Pancreas (tissue), 10 donors: Measurements from ENCODE around the gene HHIPL1. TPM values are rescaled to one million over a fixed set of nuclear protein-coding genes. Genes with fewer than 3 reads are reported as not detected.

Experiments
- ATAC-seq, 4 donors: fragments of 200-7000 bp; cut with Tn5 transposase; one replicate each; pipeline versions ENCODE4 v1.8.0 to v1.9.1; 2020; ENCODE audit warnings: mild to moderate bottlenecking in 4 of 4, moderate library complexity in 4 of 4
- DNase-seq, 6 donors: peaks; one replicate each; pipeline ENCODE4 v3.0.0-alpha.2; 2020
- FAIRE-seq: peaks from 2 replicates; lab custom pipeline; 2012; peaks lifted over from hg19 to GRCh38; lab: Jason Lieb, UNC
- H3K27ac ChIP-seq, 4 donors: fragments of 200-600 bp; sonication (generic); 1 replicate in 3 of 4; 2 replicates in 1 of 4; pipeline versions ENCODE4 v1.5.0 to v1.8.0; 2020
- H3K27me3 ChIP-seq, 4 donors: fragments of 200-600 bp; one replicate each; pipeline ENCODE4 v1.8.0; 2021
- H3K36me3 ChIP-seq, 3 donors: fragments of 200-600 bp; sonication (generic) in 1 of 3; one replicate each; pipeline versions ENCODE4 v1.5.0 to v1.8.0; 2020 to 2021
- H3K4me1 ChIP-seq, 3 donors: fragments of 200-600 bp; one replicate each; pipeline ENCODE4 v1.8.0; 2021
- H3K4me3 ChIP-seq, 4 donors: fragments of 200-600 bp; sonication (generic) in 2 of 4; one replicate each; pipeline versions ENCODE4 v1.5.0 to v1.8.0; 2020 to 2021
- H3K9me3 ChIP-seq, 4 donors: fragments of 200-600 bp; one replicate each; pipeline ENCODE4 v1.8.0; 2021
- WGBS, 2 donors: extraction: QIAGEN DNeasy Blood & Tissue Kit; methylation state at CpG; one replicate each; pipeline ENCODE4 v1.1.7; 2013; 5-methylcytosine and 5-hydroxymethylcytosine counted together
- intact Hi-C, 3 donors: fragments of 100-400 bp; cut with DNase I; formaldehyde crosslinking; loops; one replicate each; pipeline versions ENCODE4 v1.11.1 to v1.14.2; 2022
- polyA plus RNA-seq, 2 donors: library from polyadenylated mRNA; stranded (reverse); fragments of 200-250 nt; gene quantifications; one replicate each; pipeline ENCODE4 v1.2.3, GENCODE V29; 2013
- total RNA-seq, 6 donors: library from RNA; stranded (reverse); fragmentation: NEBNext Ultra II Directional in 4 of 6; extraction: Animal tissue kit (Norgen Biotek cat#: 25700) in 4 of 6; gene quantifications; one replicate each; pipeline versions ENCODE4 v1.2.1 to v1.2.4, GENCODE V29; 2021 to 2023
- TF ChIP-seq, protein P1 (sequence below), 4 donors: fragments of 200-600 bp; sonication (generic) in 3 of 4; IDR thresholded peaks; one replicate each; pipeline versions ENCODE4 v1.5.0 to v1.8.0; 2021; ENCODE audit warnings: antibody characterized with exemption in 4 of 4
- donor health status: healthy with polysubstance abuse.
- donor health status: DM: no; HTN: no; CAD: no; lungs with moderate emphysema.
- donor health status: DM: no; HTN: no; CAD: no.
- donor health status: control.
- donor health status: control.
- donor health status: Bipolar disorder and iron deficiency.
- donor health status: DM: yes; HTN: yes; CAD: no.
- donor health status: DM: no; HTN: no; CAD: no.
- donor health status: DM: no; HTN: no; CAD: no.
- donor health status: DM: yes; HTN: yes; CAD: no.

HHIPL1 gene
- total and polyA plus RNA-seq, 8 donors: 0.09 to 1.2 (median 0.23) TPM

DNA sequence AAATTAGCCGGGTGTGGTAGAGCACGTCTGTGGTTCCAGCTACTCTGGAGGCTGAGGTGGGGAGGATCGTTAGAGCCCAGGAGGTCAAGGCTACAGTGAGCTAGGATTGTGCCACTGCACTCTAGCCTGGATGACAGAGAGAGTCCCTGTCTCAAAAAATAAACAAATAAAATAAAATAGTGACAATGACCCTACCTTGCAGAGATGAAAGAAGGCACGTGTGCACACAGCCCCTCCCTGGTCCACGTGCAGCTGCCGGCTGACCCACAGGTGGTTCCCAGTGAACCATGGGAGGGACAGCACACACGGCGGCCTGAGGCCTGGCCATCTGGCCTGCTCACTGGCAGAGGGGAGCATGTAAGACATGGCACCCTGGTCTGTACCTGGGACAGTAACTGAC, 4.7 kb downstream of the HHIPL1 start:
- intact Hi-C loops: no loop called here
- WGBS, 2 donors: 76 to 83% methylated on average over 8 of the region's 8 CpGs
- no peaks in the 10 kb centered on the region for H3K36me3 ChIP-seq
- no peak overlapping the region for H3K4me3 ChIP-seq
- H3K4me1 ChIP-seq: no peaks in the 10 kb centered on the region
- no peaks in the 10 kb centered on the region for H3K9me3 ChIP-seq
- ATAC-seq (no peak), FAIRE-seq (no peak), DNase-seq (no peak)
- TF ChIP-seq, protein P1, sequence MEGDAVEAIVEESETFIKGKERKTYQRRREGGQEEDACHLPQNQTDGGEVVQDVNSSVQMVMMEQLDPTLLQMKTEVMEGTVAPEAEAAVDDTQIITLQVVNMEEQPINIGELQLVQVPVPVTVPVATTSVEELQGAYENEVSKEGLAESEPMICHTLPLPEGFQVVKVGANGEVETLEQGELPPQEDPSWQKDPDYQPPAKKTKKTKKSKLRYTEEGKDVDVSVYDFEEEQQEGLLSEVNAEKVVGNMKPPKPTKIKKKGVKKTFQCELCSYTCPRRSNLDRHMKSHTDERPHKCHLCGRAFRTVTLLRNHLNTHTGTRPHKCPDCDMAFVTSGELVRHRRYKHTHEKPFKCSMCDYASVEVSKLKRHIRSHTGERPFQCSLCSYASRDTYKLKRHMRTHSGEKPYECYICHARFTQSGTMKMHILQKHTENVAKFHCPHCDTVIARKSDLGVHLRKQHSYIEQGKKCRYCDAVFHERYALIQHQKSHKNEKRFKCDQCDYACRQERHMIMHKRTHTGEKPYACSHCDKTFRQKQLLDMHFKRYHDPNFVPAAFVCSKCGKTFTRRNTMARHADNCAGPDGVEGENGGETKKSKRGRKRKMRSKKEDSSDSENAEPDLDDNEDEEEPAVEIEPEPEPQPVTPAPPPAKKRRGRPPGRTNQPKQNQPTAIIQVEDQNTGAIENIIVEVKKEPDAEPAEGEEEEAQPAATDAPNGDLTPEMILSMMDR (IDR thresholded peaks at IDR 0.05): no peak
- H3K27ac ChIP-seq: no peak overlapping the region
- no peaks in the 10 kb centered on the region for H3K27me3 ChIP-seq

DNA sequence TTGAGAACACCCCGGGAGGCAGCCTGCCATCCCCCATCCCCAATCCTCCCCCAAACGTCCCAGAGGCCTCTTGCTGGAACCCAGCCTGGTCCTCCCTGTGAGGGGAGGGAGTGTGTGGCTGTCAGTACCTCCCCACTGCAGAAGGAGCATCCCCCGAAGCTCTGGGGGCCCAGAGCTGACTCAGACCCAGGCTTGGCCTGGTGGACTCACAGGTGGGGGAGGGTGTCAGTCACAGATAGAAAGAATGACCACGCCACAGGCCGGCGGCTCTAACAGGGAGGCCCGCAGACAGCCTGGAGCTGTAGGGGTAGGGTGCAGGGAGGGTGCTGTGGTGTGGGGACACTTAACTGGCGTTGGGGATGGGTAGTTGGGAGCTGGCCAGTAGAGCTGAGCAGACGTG, 5.3 kb downstream of the HHIPL1 start:
- no peak for FAIRE-seq
- TF ChIP-seq, protein P1 (IDR thresholded peaks at IDR 0.05): no peak
- no peaks in the 10 kb centered on the region for H3K27me3 ChIP-seq
- no peaks in the 10 kb centered on the region for H3K36me3 ChIP-seq
- H3K4me3 ChIP-seq: no peak overlapping the region
- DNase-seq: no peak
- H3K9me3 ChIP-seq: no peaks in the 10 kb centered on the region
- H3K4me1 ChIP-seq: no peaks in the 10 kb centered on the region
- WGBS, 2 donors: 64 to 85% methylated on average over 9 of the region's 9 CpGs
- no peak for ATAC-seq
- intact Hi-C loops: no loop called here
- no peak overlapping the region for H3K27ac ChIP-seq

DNA sequence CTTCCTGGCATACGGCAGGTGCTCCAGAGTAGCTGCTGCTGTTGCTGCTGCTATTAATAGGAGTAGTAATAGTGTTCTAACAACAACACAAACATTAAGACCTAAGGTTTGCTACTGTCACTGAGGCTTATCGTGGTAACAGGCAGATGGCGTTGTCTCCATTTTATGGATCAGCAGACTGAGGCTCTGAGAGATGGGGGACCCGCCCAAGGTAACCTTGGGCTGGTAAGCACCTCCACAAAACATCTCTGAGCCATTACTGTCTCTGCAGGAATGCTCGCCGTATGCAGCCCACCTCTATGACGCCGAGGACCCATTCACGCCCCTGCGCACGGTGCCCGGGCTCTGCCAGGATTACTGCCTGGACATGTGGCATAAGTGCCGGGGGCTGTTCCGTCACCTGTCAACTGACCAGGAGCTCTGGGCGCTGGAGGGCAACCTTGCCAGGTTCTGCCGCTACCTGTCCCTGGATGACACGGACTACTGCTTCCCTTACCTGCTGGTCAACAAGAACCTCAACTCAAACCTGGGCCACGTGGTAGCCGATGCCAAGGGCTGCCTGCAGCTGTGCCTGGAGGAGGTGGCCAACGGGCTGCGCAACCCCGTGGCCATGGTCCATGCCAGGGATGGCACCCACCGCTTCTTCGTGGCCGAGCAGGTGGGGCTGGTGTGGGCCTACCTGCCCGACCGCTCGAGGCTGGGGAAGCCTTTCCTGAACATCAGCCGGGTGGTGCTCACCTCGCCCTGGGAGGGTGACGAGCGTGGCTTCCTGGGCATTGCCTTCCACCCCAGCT, 7.2 kb downstream of the HHIPL1 start:
- ATAC-seq (no peak), DNase-seq (no peak), FAIRE-seq (no peak)
- TF ChIP-seq, protein P1 (IDR thresholded peaks at IDR 0.05): no peak
- H3K36me3 ChIP-seq: no peaks in the 10 kb centered on the region
- no peak overlapping the region for H3K4me3 ChIP-seq
- 87 to 88% methylated on average over 32 of the region's 32 CpGs for WGBS, 2 donors
- H3K27ac ChIP-seq: no peak overlapping the region
- H3K27me3 ChIP-seq: no peaks in the 10 kb centered on the region
- no peaks in the 10 kb centered on the region for H3K9me3 ChIP-seq
- H3K4me1 ChIP-seq: no peaks in the 10 kb centered on the region
- intact Hi-C loops: no loop called here

DNA sequence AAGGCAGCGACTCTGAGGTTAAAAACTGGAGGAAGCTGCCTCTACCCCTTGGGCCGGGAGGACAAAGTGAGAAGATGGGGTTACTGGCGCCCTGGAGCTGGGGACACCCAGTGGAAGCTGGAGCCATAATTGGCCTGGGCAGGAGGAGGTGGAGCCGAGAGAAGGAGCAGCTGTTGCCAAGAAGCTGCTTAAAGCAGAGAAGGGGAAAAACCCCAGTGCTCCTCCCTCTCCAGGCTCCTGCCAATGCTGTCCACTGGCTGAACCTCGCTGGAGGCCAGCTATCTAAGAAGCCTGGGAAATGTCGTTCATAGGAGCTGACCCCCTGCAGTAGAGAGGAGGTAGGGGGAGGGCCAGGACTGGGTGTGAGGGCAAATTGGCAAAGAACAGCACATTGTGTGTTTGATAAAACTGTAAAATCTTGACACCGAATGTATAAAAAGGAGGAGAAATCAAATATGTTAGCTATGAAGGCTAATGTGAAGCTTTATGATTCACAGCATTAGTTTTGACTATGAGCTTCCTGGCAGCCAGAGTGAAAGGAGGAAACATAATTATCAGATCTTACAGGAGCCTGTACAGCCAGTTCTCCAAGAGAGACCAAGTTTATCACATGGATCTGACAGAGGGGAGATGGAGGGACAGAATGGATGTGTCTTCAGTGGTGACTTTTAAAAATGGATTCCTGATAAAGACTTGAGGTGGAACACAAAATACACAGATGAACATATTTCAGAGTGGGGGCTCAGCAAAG, 9.5 kb downstream of the HHIPL1 start:
- intact Hi-C loops: no loop called here
- H3K27ac ChIP-seq: no peak overlapping the region
- H3K36me3 ChIP-seq: no peaks in the 10 kb centered on the region
- TF ChIP-seq, protein P1 (IDR thresholded peaks at IDR 0.05): no peak
- peaks cover 0 to 4% (median 1%) of the 10 kb centered on the region in 4 donors for H3K27me3 ChIP-seq
- FAIRE-seq: no peak
- DNase-seq: peak in 5 of 6 donors; percentile 64 to 67 (median 65)
- H3K4me3 ChIP-seq: no peak overlapping the region
- H3K4me1 ChIP-seq: no peaks in the 10 kb centered on the region
- WGBS, 2 donors: 15 to 19% methylated on average over 7 of the region's 7 CpGs
- no peaks in the 10 kb centered on the region for H3K9me3 ChIP-seq
- peak; percentile 91 to 98 (median 95) for ATAC-seq
